Transverse colon (tissue), 4 donors: ENCODE measurements around the gene SYT17. TPM values are rescaled to one million over a fixed set of nuclear protein-coding genes. Genes with fewer than 3 reads are reported as not detected.
"Not testable (repeated sequence)": the region's sequence is repeated elsewhere in the genome, so short reads cannot be mapped to it uniquely, and the experiment has no call there.

Experiments used
- DNase-seq: peaks from one replicate; pipeline ENCODE4 v3.0.0-alpha.2; 2019
- H3K27ac ChIP-seq, 4 donors: fragments of 200-600 bp; sonication (generic); 2 replicates each; pipeline ENCODE4 v1.5.1; 2016 to 2018; ENCODE audit warnings: inconsistent platforms in 4 of 4
- H3K27me3 ChIP-seq: fragments of 200-600 bp; sonication (generic); 2 replicates; pipeline ENCODE4 v1.5.1; 2017; ENCODE audit warnings: inconsistent platforms
- H3K36me3 ChIP-seq, 4 donors: fragments of 200-600 bp; sonication (generic); 2 replicates each; pipeline ENCODE4 v1.5.1; 2017 to 2019; ENCODE audit warnings: inconsistent platforms in 4 of 4
- H3K4me1 ChIP-seq, 4 donors: fragments of 200-600 bp; sonication (generic); 2 replicates each; pipeline ENCODE4 v1.5.1; 2017 to 2020; ENCODE audit warnings: inconsistent platforms in 4 of 4
- H3K4me3 ChIP-seq, 4 donors: fragments of 200-600 bp; sonication (generic); 1 replicate in 1 of 4; 2 replicates in 3 of 4; pipeline versions ENCODE4 v1.5.1 to v1.6.1; 2017 to 2019; ENCODE audit warnings: inconsistent platforms in 4 of 4
- H3K9me3 ChIP-seq, 2 donors: fragments of 200-600 bp; sonication (generic); 2 replicates each; pipeline ENCODE4 v1.5.1; 2017 to 2019; ENCODE audit warnings: inconsistent platforms in 2 of 2
- CTCF ChIP-seq, 5 experiments: fragments of 200-600 bp in 3 of 5; fragments of 450-650 bp in 2 of 5; sonication (generic) in 3 of 5; IDR thresholded peaks; 1 replicate in 2 of 5; 2 replicates in 3 of 5; pipeline ENCODE4 v1.5.1; 2016 to 2017; ENCODE audit warnings: antibody characterized with exemption in 5 of 5, inconsistent platforms in 3 of 5, mild to moderate bottlenecking in 2 of 5, moderate library complexity in 1 of 5
- EP300 ChIP-seq: sonication (generic); formaldehyde crosslinking; IDR thresholded peaks from one replicate; pipeline ENCODE4 v1.6.1; 2017; ENCODE audit warnings: antibody characterized with exemption, low read depth
- POLR2A ChIP-seq: fragments of 450-650 bp; IDR thresholded peaks from one replicate; pipeline ENCODE4 v1.6.1; 2016; ENCODE audit warnings: antibody characterized with exemption, mild to moderate bottlenecking, moderate library complexity
- POLR2AphosphoS5 ChIP-seq, 3 donors: sonication (generic); formaldehyde crosslinking; IDR thresholded peaks; one replicate each; pipeline ENCODE4 v1.6.1; 2016; ENCODE audit warnings: antibody characterized with exemption in 3 of 3
- WGBS, 2 donors: methylation state at CpG; one replicate each; pipeline ENCODE4 v1.1.5; 2018; ENCODE audit warnings: low coverage in 1 of 2; 5-methylcytosine and 5-hydroxymethylcytosine counted together
- in situ Hi-C, 4 donors: fragments of 200-750 bp; cut with MboI; loops; one replicate each; pipeline versions ENCODE4 v1.15.0 to v1.15.1; 2017; ENCODE audit warnings: low sequenced_read_pairs in 3 of 4, low pct_ligation_motif_present in 1 of 4, low pct_unique_long_range_greater_than_20kb in 1 of 4
- intact Hi-C: fragments of 100-400 bp; cut with DNase I; formaldehyde crosslinking; loops from one replicate; pipeline ENCODE4 v1.15.1; 2023; ENCODE audit warnings: low total_unique reads
- total RNA-seq, 4 donors: library from RNA; depleted of rRNA; stranded (reverse); fragments of >200 nt; gene quantifications; one replicate each; pipeline ENCODE4 v1.1.0, GENCODE V29; 2016

SYT17 gene
- total RNA-seq, 4 donors from 2014 or later, result 9.1 to 51.7 (median 19.1) TPM

GRCh38 chr16:19184823-19185509 is 16.9 kb downstream of the SYT17 start:
- WGBS, 2 donors, result 40 to 73% methylated on average over 2 to 9 of the region's 9 CpGs
- no peaks in the 10 kb centered on the region for H3K9me3 ChIP-seq
- no peaks in the 10 kb centered on the region for H3K4me1 ChIP-seq
- no peak for DNase-seq
- H3K27ac ChIP-seq, result no peak overlapping the region
- no peak overlapping the region for H3K4me3 ChIP-seq
- in situ Hi-C loops (no loop called here), intact Hi-C loops (no loop called here)
- TF ChIP-seq CTCF (IDR thresholded peaks at IDR 0.05) (no peak), POLR2AphosphoS5 (IDR thresholded peaks at IDR 0.05) (no peak), EP300 (no peak), POLR2A (no peak)
- H3K27me3 ChIP-seq, result no peaks in the 10 kb centered on the region
- H3K36me3 ChIP-seq, result no peaks in the 10 kb centered on the region

GRCh38 chr16:19185510-19185851 is 17.4 kb downstream of the SYT17 start:
- Histone ChIP-seq H3K36me3 (no peaks in the 10 kb centered on the region), H3K27me3 (no peaks in the 10 kb centered on the region), H3K27ac (no peak overlapping the region), H3K9me3 (no peaks in the 10 kb centered on the region), H3K4me1 (no peaks in the 10 kb centered on the region), H3K4me3 (no peak overlapping the region)
- in situ Hi-C loops, result no loop called here
- intact Hi-C loops, result no loop called here
- WGBS, 2 donors, result 94% methylated on average over 8 of the region's 8 CpGs; no CpG with 5 or more reads in 1 of the 2 donors
- TF ChIP-seq POLR2A (no peak), POLR2AphosphoS5 (IDR thresholded peaks at IDR 0.05) (no peak), EP300 (no peak), CTCF (IDR thresholded peaks at IDR 0.05) (no peak)
- DNase-seq, result no peak

- H3K9me3 ChIP-seq, result no peaks in the 10 kb centered on the region
- WGBS, 2 donors, result 89% methylated on average over 4 to 6 of the region's 6 CpGs
- no peaks in the 10 kb centered on the region for H3K36me3 ChIP-seq
- H3K27ac ChIP-seq, result no peak overlapping the region
- H3K4me1 ChIP-seq, result no peaks in the 10 kb centered on the region
- H3K27me3 ChIP-seq, result no peaks in the 10 kb centered on the region
- intact Hi-C loops, result no loop called here
- no peak overlapping the region for H3K4me3 ChIP-seq
- no peak for TF ChIP-seq CTCF (IDR thresholded peaks at IDR 0.05)
- no peak for TF ChIP-seq POLR2A
- no peak for TF ChIP-seq POLR2AphosphoS5 (IDR thresholded peaks at IDR 0.05)
- no peak for TF ChIP-seq EP300
- in situ Hi-C loops, result no loop called here
- DNase-seq, result no peak
Measured at GRCh38 chr16:19186408-19186807, 18.4 kb downstream of the SYT17 start.

- DNase-seq, H3K4me3 ChIP-seq, intact Hi-C loops, H3K9me3 ChIP-seq, H3K27ac ChIP-seq, H3K36me3 ChIP-seq, H3K4me1 ChIP-seq, in situ Hi-C loops, H3K27me3 ChIP-seq: not testable (repeated sequence)
- 87 to 89% methylated on average over 3 of the region's 3 CpGs for WGBS, 2 donors
Measured at GRCh38 chr16:19187961-19188360, 19.9 kb downstream of the SYT17 start.

GRCh38 chr16:19188406-19188805 is 20.4 kb downstream of the SYT17 start:
- H3K36me3 ChIP-seq, result no peaks in the 10 kb centered on the region
- no peaks in the 10 kb centered on the region for H3K27me3 ChIP-seq
- intact Hi-C loops (no loop called here), in situ Hi-C loops (no loop called here)
- no peaks in the 10 kb centered on the region for H3K4me1 ChIP-seq
- no peak overlapping the region for H3K4me3 ChIP-seq
- H3K27ac ChIP-seq, result no peak overlapping the region
- 69 to 77% methylated on average over 3 to 5 of the region's 5 CpGs for WGBS, 2 donors
- DNase-seq, result no peak
- H3K9me3 ChIP-seq, result no peaks in the 10 kb centered on the region
- TF ChIP-seq CTCF (IDR thresholded peaks at IDR 0.05) (no peak), POLR2A (no peak), POLR2AphosphoS5 (IDR thresholded peaks at IDR 0.05) (no peak), EP300 (no peak)
